ENCODE data around the gene ITGA8. TPM values are rescaled to one million over a fixed set of nuclear protein-coding genes. Genes with fewer than 3 reads are reported as not detected.

ITGA8 gene
- total RNA-seq, 1 donor from 2014 or later: not detected

DNA sequence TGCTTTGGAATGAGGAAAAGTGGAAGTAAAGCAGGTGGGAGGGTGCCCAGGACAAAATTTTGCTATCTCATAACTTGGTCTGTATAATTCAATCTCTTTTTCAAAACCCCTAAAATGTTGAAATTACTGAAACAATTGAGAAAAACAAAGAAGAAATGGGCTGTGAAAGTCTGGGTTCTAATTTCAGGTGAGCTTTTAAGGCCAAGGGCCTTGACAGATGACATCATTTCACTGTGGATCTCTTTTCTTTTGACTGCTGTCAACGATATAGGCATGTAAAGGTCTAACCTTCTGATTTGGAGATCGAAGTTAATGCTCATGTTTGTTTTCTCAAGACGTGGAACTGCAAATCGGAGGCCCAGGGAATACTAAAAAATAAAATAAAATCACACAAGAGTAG lies 127.8 kb downstream of the ITGA8 start:
- Mint-ChIP-seq H3K27ac (no peak overlapping the region), H3K9me3 (peaks cover 8% of the 10 kb centered on the region), H3K4me1 (no peaks in the 10 kb centered on the region), H3K4me3 (no peak overlapping the region), H3K27me3 (no peaks in the 10 kb centered on the region), H3K36me3 (ENCODE audit: low read depth) (no peaks in the 10 kb centered on the region)
- ChIA-PET CTCF (no interaction called here), POLR2A (no interaction called here)
- ATAC-seq (ENCODE audit: low read depth) (no peak), DNase-seq (no peak)
- TF ChIP-seq, protein P1, sequence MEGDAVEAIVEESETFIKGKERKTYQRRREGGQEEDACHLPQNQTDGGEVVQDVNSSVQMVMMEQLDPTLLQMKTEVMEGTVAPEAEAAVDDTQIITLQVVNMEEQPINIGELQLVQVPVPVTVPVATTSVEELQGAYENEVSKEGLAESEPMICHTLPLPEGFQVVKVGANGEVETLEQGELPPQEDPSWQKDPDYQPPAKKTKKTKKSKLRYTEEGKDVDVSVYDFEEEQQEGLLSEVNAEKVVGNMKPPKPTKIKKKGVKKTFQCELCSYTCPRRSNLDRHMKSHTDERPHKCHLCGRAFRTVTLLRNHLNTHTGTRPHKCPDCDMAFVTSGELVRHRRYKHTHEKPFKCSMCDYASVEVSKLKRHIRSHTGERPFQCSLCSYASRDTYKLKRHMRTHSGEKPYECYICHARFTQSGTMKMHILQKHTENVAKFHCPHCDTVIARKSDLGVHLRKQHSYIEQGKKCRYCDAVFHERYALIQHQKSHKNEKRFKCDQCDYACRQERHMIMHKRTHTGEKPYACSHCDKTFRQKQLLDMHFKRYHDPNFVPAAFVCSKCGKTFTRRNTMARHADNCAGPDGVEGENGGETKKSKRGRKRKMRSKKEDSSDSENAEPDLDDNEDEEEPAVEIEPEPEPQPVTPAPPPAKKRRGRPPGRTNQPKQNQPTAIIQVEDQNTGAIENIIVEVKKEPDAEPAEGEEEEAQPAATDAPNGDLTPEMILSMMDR (IDR thresholded peaks at IDR 0.05): no peak
- intact Hi-C loops (cut with micrococcal nuclease): no loop called here

DNA sequence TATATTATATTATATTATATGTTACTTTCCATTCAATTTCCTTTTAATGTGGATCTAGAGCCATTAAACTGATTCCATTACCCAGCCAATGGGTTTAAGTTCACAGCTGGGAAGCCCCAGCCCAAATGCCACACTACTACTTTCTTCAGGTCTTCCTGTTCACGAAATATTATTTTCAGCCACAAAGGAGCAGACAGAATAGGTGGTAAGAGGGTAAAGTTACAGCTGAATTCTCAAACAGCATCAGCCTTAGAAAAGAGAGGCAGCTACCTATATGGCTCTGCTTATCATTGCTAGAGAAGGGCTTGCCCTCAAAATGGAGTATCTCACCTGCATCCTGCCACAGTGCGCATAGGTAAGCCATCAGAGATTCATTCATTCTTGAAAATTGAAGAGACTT lies 128.3 kb downstream of the ITGA8 start:
- intact Hi-C loops (cut with micrococcal nuclease): no loop called here
- Mint-ChIP-seq H3K9me3 (peaks cover 8% of the 10 kb centered on the region), H3K27me3 (no peaks in the 10 kb centered on the region), H3K4me3 (no peak overlapping the region), H3K36me3 (ENCODE audit: low read depth) (no peaks in the 10 kb centered on the region), H3K27ac (no peak overlapping the region), H3K4me1 (no peaks in the 10 kb centered on the region)
- ATAC-seq (ENCODE audit: low read depth): no peak
- no peak for DNase-seq
- CTCF ChIA-PET: no interaction called here
- TF ChIP-seq, protein P1 (IDR thresholded peaks at IDR 0.05): no peak
- POLR2A ChIA-PET: no interaction called here

DNA sequence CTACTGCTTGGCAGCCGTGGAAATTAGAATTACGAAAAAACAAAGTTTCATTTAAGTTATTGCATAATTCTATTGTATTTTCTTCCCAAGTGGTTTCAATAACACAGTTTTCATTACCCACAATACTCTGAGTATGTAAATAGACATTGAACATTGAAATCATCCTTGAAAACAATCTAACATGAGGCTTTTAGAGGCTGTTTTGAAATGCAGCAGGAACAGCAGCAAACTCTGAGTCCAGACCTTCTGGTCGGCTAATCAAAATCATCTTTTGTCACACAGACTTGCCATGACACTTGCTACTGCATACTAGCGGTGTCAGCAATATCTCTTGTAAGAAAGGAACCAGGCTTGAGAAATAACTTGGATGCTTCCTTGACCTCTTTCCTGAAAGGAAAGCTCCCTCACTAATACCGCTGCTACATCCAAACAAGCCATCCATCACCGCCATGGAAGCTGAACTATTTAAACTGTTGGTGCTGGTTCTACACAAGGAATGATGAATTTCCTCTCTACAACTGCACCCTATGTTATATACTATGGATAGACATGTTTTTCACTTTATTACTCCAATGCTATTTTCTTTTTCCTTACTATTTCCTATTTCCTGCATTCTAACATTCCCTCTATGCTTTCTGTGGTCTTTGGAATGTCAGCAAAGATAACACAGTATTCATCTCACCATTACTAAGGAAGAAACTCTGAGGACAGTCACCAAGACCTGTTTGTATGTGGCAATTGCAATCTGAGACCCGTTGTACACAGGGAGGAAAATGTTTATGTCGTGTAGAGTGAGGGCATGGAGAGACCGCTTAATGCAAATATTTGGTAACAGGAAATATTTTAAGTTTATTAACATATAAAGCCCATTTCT lies 130.8 kb downstream of the ITGA8 start:
- DNase-seq: no peak
- ATAC-seq (ENCODE audit: low read depth): no peak
- Mint-ChIP-seq H3K4me1 (no peaks in the 10 kb centered on the region), H3K4me3 (no peak overlapping the region), H3K27me3 (no peaks in the 10 kb centered on the region), H3K9me3 (peaks cover 8% of the 10 kb centered on the region), H3K36me3 (ENCODE audit: low read depth) (no peaks in the 10 kb centered on the region), H3K27ac (no peak overlapping the region)
- intact Hi-C loops (cut with micrococcal nuclease): no loop called here
- ChIA-PET POLR2A (no interaction called here), CTCF (no interaction called here)
- TF ChIP-seq, protein P1 (IDR thresholded peaks at IDR 0.05): no peak

DNA sequence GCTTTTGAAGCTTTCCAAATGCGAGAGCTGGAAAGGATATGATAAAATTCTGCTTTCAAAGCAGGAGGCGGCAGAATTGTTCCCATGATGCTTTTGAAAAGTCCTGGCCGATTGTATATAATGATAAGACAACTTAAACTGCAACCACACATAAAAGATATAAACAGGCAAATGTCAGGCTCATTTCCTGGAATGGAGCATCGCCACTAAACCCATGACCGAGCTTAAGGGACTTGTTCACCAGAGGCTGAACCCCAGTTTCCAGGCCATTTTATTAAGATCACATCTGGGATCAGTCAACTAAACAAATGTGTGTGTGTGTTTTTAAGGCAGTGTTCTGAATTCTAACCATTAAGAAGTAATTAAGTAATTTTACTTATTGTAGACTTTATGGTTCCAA lies 131.6 kb downstream of the ITGA8 start:
- Mint-ChIP-seq H3K27ac (no peak overlapping the region), H3K36me3 (ENCODE audit: low read depth) (no peaks in the 10 kb centered on the region), H3K9me3 (peaks cover 8% of the 10 kb centered on the region), H3K4me3 (no peak overlapping the region), H3K27me3 (no peaks in the 10 kb centered on the region), H3K4me1 (no peaks in the 10 kb centered on the region)
- ATAC-seq (ENCODE audit: low read depth) (no peak), DNase-seq (no peak)
- CTCF ChIA-PET: no interaction called here
- TF ChIP-seq, protein P1 (IDR thresholded peaks at IDR 0.05): no peak
- POLR2A ChIA-PET: no interaction called here
- intact Hi-C loops (cut with micrococcal nuclease): no loop called here

DNA sequence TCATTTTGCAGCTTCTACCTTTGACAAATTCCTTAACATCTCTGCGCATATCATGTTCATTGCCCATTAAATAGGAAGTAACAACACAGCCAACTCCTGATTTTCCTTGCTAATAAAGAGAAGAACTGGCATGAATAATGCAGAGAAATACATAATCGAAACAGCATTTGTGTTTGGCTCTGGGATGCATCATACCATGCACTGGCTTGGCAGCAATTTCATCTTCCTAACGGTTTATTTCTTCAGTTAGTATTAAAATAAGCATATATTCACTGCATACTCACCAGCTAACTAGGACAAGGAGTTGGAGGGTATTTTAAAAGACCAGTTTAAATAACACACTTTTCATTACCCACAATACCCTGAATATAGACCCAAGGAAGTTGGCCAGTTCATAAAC lies 132.5 kb downstream of the ITGA8 start:
- TF ChIP-seq, protein P1 (IDR thresholded peaks at IDR 0.05): no peak
- Mint-ChIP-seq H3K27me3 (no peaks in the 10 kb centered on the region), H3K9me3 (peaks cover 12% of the 10 kb centered on the region), H3K4me1 (no peaks in the 10 kb centered on the region), H3K27ac (no peak overlapping the region), H3K4me3 (no peak overlapping the region), H3K36me3 (ENCODE audit: low read depth) (no peaks in the 10 kb centered on the region)
- ATAC-seq (ENCODE audit: low read depth) (no peak), DNase-seq (no peak)
- intact Hi-C loops (cut with micrococcal nuclease): no loop called here
- POLR2A ChIA-PET: no interaction called here
- CTCF ChIA-PET: no interaction called here

All from activated B cell treated with CpG ODN at 0.5 μM for 24 hours (primary cell).